ENCODE data around the gene SESTD1.
"Not testable (repeated sequence)": the region's sequence is repeated elsewhere in the genome, so short reads cannot be mapped to it uniquely, and the experiment has no call there.

Gene SESTD1

DNA sequence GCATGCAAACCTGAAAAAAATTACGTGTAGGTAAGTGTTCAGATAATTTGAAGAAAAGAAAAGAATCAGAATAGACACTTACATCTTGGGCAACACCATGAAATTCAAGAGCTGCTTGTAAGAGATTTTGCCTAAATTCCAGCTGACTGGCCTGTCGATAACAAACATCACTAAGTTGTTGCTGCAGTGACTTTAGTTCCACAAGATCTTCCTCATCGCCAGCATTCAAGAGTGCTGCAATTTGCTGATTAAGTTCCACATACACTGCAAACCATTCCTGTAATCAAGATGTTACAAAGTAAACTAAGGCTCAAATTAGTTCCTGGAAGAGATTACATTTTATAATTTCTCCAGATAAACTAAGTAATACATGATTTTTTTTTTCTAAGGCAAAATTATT is 140.3 kb downstream of the SESTD1 start:
- FAIRE-seq (no peak), DNase-seq (ENCODE audit: insufficient read length, low spot score) (no peak)

DNA sequence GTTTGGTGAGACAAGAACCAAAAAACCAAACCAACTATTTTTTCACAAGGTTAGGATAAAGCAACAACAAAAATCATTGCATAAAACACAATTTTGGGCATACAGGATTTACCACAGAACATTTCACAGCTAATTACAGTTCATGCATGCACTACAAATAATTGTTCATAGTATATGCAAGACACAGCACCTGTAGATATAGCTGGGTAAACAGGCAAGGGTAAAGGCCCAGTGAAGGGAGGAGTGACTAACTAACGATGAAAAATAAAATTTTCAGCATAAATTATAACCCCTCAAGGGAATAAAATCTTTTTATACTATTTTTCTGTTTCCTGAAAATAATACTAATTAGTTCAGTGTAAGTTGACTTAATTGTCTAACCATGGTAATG is 141.4 kb downstream of the SESTD1 start:
- DNase-seq (ENCODE audit: insufficient read length, low spot score) = no peak
- no peak for FAIRE-seq

DNA sequence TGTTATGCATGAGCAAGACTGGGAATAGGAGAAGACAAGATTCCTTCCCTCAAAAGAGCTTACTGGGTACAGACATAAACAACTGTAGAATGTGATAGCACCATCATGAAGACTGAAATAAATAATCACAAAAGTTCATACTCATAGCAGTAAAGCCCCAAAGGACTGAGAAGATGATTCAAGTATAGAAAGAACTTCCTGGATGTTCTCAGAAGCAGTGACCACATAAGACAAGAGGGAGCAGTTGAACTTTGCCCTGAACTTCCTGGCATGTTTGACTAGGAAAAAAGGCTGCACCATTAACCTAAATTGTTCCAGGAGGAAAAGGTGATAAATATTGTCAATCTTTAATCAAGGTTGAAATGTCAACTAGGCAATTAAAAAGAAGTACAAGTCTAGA is 156.9 kb downstream of the SESTD1 start:
- FAIRE-seq (peak; percentile 9), DNase-seq (ENCODE audit: insufficient read length, low spot score) (no peak)

DNA sequence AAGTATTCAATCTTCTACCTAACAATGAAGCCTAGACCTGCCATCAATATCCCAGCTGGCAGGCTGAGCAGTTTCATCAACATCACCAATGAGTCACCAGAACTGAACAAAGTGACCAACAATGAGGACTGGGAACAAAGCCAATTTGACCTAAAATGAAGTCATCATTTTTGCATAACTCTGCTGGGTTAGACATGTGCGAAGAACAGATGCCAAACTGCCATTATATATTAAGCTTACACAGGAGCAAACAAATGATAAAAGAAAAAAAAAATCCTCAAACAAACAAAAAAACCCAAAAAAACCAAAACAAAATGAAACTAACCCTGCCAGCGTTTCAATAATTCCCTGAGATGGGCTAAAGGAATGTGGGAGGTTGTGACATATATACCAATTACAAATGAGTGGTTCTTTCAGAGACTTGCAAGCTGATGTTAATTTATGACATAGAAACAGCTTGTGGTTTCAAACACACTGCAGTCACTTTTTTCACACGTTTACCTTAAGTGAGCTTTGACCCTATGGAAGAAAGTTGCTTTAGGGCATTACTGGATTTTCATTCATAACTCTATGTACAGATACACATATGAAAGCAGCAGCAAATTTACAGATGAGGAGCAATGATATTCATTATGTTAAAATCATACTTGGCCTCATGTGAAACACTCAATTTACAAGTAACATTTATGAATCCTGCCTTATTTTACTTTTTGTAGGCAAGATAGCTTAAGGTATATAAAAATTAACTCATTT is 157.8 kb downstream of the SESTD1 start:
- DNase-seq (ENCODE audit: insufficient read length, low spot score) (peak; percentile 48), FAIRE-seq (peak; percentile 66)

DNA sequence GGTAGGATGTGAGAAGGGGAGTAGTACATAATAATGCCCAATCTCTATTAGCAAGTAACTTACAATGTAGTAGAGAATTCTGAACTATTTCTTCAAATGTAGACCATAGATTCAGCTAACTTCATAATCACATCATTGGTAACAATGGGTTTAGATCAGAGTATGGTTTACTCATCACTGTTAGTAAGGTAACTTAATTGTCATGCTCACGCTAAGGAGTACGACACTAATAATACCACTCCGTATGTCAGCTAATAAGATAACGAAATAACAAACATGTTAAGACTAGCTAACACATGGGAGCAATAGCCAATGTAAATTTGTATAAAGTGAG is 158.3 kb downstream of the SESTD1 start:
- FAIRE-seq = peak; percentile 9
- no peak for DNase-seq (ENCODE audit: insufficient read length, low spot score)

DNA sequence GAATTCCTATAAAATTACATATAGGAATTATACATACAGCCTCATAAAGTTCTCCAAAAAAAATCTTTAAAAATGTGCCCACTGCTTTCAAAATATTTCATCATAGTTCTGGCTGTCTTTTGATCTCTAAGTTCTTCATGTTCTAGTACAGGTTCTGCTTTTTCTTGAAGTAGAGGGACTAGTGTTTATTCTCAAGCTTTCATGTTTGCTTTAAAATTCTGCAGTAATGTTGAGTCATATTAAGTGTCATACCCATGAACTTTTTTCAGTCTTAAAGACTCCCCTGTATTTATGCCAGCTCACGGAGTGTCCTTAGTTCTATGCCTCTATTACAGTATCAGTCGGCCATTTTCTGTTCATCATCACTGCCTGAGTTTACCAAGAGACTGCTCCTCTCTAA is 159.9 kb downstream of the SESTD1 start:
- DNase-seq (ENCODE audit: insufficient read length, low spot score) = no peak
- FAIRE-seq = no peak

DNA sequence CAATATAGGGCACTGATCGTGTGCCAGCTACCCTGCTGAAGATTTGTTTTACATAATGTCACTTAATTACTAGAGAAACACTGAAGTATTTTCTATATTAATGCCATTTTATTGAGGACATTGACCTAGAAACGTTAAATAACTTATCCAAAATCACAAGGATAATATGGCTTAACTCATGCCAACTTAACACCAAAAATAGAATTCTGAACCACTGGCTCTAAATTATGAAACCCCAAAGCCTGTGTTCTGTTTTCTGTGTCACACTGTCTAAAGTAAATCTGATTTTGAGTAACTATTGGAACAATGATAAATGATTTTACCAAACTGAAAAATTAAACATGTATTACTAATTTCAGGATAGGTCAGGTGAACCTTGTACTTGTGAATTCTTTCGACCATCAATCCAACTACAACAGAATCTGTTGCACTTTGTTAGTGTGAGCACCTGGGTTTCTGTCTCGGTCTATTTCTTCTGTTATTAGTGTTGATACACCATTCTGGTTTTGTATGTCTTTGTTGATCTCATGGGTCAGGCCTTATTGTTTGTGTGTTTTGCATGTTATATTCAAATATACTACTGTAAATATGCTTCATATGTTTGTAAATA is 166.4 kb downstream of the SESTD1 start:
- FAIRE-seq (no peak), DNase-seq (ENCODE audit: insufficient read length, low spot score) (no peak)

DNA sequence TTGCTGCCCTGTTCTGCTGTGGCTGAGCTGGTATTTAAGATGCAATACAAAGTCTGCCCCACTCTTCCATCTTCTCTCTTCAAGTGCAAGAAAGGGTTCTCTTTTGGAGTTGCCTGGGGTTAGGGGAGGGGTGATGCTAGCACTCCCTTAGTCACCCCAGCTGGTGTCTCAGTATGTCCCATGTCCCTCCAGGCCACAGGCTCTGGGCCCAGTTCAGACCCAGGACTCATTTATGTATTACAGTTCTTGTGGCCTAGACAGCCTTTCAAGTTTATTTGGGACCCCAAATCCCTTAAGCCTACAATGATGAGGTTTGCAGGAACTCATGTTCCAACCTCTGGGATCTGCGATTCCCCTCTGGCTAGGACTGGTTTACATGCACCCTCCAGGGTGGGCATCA is 167.5 kb downstream of the SESTD1 start:
- DNase-seq (ENCODE audit: insufficient read length, low spot score) (no peak), FAIRE-seq (no peak)

DNA sequence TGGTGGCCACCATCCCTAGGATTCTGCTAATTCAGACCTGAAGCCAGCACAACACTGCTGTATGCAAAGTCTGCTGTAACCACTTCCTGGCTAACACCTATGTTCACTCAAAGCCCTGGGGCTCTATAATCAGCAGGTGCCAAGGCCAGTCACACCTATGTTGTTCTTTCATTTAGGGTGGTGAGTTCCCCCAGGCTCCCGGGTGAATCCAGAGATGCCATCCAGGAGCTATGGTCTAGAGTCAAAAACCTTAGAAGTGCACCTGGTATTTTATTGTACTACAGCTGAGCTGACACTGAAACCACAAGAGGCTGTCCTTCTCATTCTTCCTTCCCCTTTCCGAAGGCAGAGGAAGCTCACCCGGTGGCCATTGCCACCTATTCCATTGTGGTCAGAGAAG is 168.5 kb downstream of the SESTD1 start:
- no peak for FAIRE-seq
- no peak for DNase-seq (ENCODE audit: insufficient read length, low spot score)

DNA sequence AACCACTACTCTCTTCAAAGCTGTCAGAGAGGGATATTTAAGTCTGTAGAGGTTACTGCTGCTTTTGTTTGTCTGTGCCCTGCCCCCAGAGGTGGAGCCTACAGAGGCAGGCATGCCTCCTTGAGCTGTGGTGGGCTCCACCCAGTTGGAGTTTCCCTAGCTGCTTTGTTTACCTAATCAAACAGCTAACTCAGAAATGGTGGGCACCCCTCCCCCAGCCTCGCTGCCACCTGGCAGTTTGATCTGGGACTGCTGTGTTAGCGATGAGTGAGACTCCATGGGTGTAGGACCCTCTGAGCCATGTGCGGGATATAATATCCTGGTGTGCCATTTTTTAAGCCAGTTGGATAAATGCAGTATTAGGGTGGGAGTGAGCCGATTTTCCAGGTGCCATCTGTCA is 171.7 kb downstream of the SESTD1 start:
- not testable (repeated sequence) for FAIRE-seq; DNase-seq (ENCODE audit: insufficient read length, low spot score)

DNA sequence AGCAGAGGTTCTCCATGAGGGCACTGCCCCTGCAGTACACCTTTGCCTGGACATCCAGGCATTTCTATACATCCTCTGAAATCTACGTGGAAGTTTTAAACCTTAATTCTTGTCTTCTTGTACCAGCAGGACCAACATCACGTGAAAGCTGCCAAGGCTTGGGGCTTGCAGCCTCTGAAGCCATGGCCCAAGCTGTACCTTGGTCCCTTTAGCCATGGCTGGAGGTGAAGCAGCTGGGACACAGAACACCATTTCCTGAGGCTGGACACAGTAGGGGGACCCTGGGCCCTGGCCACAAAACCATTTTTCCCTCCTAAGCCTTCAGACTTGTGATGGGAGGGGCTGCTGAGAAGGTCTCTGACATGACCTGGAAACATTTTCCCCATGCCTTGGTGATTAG is 181.9 kb downstream of the SESTD1 start:
- DNase-seq (ENCODE audit: insufficient read length, low spot score) (no peak), FAIRE-seq (no peak)

DNA sequence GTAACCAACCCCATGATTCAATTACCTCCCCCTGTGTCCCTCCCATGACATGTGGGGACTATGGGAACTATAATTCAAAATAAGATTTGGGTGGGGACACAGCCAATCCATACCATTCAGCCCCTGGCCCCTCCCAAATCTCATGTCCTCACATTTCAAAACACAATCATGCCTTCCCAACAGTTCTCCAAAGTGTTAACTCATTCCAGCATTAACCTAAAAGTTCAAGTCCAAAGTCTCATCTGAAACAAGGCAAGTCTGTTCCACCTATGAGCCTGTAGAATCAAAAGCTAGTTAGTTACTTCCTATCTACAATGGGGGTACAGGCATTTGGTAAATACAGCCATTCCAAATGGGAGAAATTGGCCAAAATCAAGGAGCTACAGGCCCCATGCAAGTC is 182.7 kb downstream of the SESTD1 start:
- no peak for DNase-seq (ENCODE audit: insufficient read length, low spot score)
- FAIRE-seq = no peak

DNA sequence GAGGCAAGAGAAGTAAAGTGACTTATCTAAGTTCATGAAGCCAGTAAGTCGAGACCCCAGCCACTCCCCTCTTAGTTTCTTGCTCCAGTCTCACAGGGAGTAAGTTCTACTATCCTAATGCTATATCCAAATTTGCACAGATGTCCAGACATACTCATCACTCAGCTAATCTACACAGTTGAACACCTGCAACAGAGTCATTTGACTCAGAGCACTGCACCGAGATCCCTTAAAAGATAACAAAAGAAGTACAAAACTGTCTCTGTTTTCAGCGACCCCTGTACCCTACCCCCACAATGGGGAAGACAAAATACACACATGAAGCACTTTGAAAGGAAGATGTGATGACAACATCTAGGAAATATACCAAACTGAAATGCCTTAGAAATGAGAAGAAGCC is 192.1 kb downstream of the SESTD1 start:
- FAIRE-seq (no peak), DNase-seq (ENCODE audit: insufficient read length, low spot score) (no peak)

DNA sequence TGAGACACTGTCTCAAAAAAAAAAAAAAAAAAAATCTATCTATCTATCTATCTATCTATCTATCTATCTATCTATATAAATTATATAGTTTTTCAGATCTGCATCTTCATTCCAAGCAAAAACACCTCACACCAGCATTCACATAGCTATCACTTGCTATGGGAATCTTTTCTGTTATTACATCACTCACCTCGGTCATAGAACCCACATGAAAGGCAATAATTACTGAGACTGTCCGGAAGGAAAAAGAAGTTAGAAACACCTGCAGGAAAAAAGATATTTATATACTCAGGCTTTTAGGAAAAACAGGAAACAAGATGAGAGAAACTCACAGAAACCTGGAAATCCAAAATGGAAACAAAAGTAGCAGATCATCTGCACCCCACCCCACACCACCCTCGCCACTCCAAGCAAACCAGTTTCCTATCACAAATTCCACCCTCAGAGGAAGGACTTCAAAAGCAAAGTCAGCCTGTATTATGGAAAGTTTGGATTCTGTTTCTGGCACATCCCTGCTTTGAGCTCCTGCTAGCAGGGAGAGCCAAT is 192.7 kb downstream of the SESTD1 start:
- FAIRE-seq (no peak), DNase-seq (ENCODE audit: insufficient read length, low spot score) (no peak)

DNA sequence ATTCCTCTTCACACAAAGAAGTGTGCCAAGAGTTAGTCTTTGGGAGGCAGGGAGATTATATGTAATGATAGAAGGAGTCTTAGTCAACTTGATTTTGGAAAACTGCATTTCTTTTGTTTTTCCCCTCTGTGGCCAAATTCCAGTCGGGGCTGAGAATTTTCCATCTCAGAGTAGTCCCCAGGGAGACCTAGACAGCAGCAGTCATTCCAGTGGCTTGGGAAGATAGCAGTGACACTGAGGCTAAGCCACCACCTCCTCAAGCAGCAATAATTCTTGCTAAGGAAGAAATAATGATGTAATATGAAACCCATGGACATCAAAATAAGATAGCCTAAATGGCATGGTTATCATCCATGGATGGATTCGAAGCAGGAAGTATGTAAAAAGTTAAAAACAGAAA is 193.7 kb downstream of the SESTD1 start:
- no peak for FAIRE-seq
- no peak for DNase-seq (ENCODE audit: insufficient read length, low spot score)

DNA sequence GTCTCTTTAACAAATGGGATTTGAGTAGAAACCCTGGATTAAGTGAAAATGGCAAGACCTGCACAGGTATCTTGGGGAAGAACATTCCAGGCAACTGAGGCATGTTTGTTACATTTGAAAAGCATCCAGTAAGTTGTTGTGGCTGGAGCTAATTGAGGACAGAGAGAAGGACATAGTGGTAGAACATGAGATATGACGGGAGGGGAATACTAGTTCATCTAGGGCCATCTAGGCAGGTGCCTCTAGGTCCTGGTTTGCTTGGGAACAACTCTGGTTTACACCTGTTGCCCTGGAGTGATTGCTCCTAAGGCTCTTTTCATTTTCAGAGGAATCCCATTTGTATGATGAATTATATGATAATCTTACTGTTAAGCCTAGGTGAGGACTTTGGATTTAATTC is 194.9 kb downstream of the SESTD1 start:
- FAIRE-seq (no peak), DNase-seq (ENCODE audit: insufficient read length, low spot score) (no peak)

DNA sequence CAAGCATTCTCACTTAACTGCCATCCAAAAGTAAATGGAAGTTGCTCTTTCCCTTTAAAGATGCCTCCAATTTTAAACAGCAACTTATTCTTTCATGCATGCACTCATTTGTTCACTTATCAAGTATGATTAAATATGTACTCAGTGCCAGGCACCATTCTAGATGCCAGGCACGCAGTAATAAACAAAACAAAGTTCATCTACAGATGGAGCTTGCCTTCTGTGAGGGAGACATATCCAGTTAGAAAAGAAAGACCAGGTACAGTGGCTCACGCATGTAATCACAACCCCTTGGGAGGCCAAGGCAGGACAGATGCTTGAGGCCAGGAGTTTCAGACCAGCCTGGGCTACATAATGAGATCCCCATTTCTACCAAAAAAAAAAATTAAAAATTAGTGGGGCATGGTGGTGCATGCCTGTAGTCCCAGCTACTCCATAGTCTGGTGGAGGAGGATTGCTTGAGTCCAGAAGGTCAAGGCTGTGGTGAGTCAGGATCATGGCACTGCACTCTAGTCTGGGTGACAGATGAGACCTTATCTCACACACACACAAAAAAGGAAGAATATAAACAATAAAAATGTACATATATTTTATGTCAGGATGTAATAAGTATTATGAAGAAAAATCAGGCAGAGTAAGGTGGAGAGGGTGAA is 195.5 kb downstream of the SESTD1 start:
- FAIRE-seq (no peak), DNase-seq (ENCODE audit: insufficient read length, low spot score) (no peak)

DNA sequence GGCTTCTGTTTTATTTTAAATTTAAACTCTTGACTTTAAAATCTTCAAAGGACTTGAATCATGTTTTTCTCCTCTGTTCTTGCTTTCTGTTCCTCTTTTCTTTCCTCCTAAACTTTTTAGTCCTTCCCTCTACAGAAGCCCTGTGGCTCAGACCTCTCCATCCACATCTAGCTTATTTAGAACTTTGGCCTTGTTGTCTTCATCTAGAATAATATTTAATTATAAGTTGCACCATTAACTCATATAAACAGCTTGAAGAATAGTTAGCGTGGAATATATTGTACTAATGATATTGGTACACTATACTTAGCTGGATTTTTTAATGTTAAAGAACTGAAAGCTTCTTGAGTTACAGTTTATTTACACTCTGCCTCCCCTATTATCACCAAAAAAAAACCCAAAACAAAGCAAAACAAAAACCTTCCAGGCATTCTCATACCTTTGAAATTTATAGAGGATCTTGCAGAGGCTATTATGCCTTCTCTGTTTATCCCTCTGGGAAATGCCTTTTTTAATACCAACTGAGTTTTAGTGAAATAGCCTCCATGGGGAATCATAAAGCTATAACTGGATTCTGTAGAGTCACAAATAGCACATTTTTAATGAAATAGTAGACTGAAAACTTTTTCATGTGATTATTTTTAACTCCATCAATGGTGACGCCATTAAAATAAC is 205.5 kb downstream of the SESTD1 start:
- DNase-seq (ENCODE audit: insufficient read length, low spot score) (no peak), FAIRE-seq (no peak)

DNA sequence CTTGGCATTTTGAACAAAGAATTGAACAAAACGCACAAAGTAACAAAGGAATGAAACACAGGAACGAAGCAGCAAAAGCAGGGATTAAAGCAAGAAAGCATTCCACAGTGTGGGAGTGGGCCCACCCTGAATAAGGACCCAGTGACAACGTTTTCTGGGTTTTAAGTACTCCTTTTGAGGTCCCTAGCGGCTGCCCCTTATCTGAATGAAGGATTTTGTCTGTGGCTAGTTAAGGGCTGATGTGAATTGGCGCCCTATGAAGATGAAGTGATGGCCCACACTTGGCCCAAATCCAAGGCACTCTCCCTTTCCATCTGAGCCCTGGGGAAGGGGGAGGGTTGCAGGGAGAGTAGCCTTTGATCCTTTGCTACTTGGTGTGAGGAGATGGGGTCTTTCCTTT is 206.9 kb downstream of the SESTD1 start:
- DNase-seq (ENCODE audit: insufficient read length, low spot score) (no peak), FAIRE-seq (no peak)

DNA sequence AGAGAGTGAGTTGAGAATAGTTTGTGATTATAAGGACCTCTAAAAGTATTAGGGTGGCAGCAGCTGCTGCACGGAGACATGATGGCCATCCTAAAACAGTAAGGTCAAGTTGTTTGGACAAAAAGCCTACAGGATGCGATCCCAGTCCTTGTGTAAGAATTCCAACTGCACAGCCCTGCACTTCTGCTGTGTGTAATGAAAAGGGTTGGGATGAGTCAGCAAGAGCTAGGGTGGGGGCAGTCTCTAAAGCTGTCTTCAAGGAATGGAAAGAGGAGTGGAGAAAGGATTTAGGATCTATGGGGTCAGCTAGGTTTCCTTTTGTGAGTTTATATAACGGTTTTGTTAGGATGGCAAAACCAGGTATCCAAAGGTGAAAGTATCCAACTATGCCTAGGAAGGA is 211.1 kb downstream of the SESTD1 start:
- FAIRE-seq; DNase-seq (ENCODE audit: insufficient read length, low spot score): not testable (repeated sequence)

Measured in HTR-8/SVneo (cell line).